H1 (cell line): Measurements from ENCODE around the gene PHLPP1.
A peak's percentile ranks its signal among the peaks of the same experiment; 100 is the strongest.

ENCODE experiments used
- CTCF ChIP-seq, 3 experiments: IDR thresholded peaks; 1 replicate in 2 of 3; 2 replicates in 1 of 3; pipeline versions ENCODE4 v1.5.1 to v1.6.1; 2011; ENCODE audit warnings: low read length in 3 of 3, mild to moderate bottlenecking in 3 of 3, inconsistent platforms in 2 of 3, low read depth in 1 of 3, moderate library complexity in 1 of 3; ENCODE audit not compliant: insufficient read depth in 1 of 3; ENCODE audit errors: control extremely low read depth in 1 of 3
- POLR2A ChIP-seq, 2 experiments: IDR thresholded peaks; 1 replicate in 1 of 2; 2 replicates in 1 of 2; pipeline ENCODE4 v1.6.1; 2011; ENCODE audit warnings: low read depth in 2 of 2, low read length in 2 of 2, mild to moderate bottlenecking in 2 of 2; ENCODE audit errors: control extremely low read depth in 1 of 2
- POLR2AphosphoS5 ChIP-seq: IDR thresholded peaks from 2 replicates; pipeline ENCODE4 v1.6.1; 2011; ENCODE audit warnings: low read depth, low read length
- RFX5 ChIP-seq: IDR thresholded peaks from 2 replicates; pipeline ENCODE4 v1.6.1; 2011; ENCODE audit warnings: low read depth, low read length, improper control_type of control experiment, borderline replicate concordance

DNA sequence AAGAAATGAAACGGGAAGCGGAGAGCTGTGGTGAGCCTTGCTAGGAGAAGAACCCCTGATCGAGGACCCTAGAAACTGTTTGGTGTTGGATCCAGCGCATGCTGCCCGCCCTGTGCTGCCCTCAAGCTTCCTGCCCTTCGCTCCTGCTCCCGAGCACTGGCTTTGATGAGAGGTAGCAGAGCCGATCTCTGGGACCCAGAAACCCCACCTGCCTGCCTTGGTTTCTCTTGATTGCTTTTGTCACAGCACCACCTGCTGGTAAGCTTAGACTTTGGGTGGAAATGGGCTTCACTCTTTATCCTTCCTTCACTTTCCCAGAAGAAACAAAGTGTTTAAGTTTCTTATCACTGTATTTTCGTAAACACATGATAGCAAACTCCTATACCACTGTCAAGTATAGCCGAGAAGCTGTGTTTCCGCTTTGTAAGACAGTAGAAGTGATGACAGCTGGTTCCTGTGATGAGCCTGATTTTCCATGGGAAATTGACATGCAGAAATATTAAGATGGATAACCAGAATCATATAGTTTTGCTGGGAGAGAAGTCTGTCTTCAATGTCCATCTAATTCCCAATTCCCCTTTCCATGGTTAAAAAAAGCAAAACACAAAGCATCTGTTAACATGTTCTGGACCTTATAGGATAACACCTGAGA lies 267.4 kb downstream of the PHLPP1 start:
- peak; percentile 27 to 82 (median 77) for TF ChIP-seq CTCF (IDR thresholded peaks at IDR 0.05; ENCODE audit: control extremely low read depth in 1 of 3, insufficient read depth in 1 of 3, low read depth in 1 of 3, low read length in 3 of 3)
- TF ChIP-seq POLR2A (IDR thresholded peaks at IDR 0.05; ENCODE audit: control extremely low read depth in 1 of 2, low read depth in 2 of 2, low read length in 2 of 2): no peak
- no peak for TF ChIP-seq POLR2AphosphoS5
- TF ChIP-seq RFX5: no peak
